HEK293T (cell line): Measurements from ENCODE around the gene COMTD1.

ENCODE experiments used
- CTCF ChIA-PET: fragments of 350-600 bp; formaldehyde crosslinking; extraction: SDS; loops from one replicate; lab custom pipeline; 2021; ENCODE audit warnings: antibody characterized with exemption, inconsistent platforms; lab: Yijun Ruan, JAX
- POLR2A ChIA-PET: fragments of 350-600 bp; formaldehyde crosslinking; extraction: SDS; loops from one replicate; lab custom pipeline; 2020; ENCODE audit warnings: antibody characterized with exemption, inconsistent platforms; lab: Yijun Ruan, JAX
- DNase-seq: peaks from one replicate; pipeline ENCODE4 v3.0.0; 2012; ENCODE audit warnings: mixed read lengths; ENCODE audit errors: extremely low spot score
- ARNT ChIP-seq: fragments of 450-650 bp; IDR thresholded peaks from 2 replicates; pipeline ENCODE4 v1.6.1; 2017; ENCODE audit warnings: mild to moderate bottlenecking
- BHLHE40 ChIP-seq: fragments of 450-650 bp; IDR thresholded peaks from 2 replicates; pipeline ENCODE4 v1.6.1; 2016; ENCODE audit warnings: mild to moderate bottlenecking, moderate library complexity, borderline replicate concordance
- CTBP1 ChIP-seq: fragments of 450-650 bp; IDR thresholded peaks from 2 replicates; pipeline ENCODE4 v1.6.1; 2016; ENCODE audit warnings: borderline replicate concordance
- ELF4 ChIP-seq: fragments of 450-650 bp; IDR thresholded peaks from 2 replicates; pipeline ENCODE4 v1.6.1; 2017; ENCODE audit warnings: antibody characterized with exemption
- FOXA1 ChIP-seq: fragments of 450-650 bp; IDR thresholded peaks from 2 replicates; pipeline ENCODE4 v1.6.1; 2016; ENCODE audit warnings: mild to moderate bottlenecking
- FOXK2 ChIP-seq: fragments of 450-650 bp; IDR thresholded peaks from 2 replicates; pipeline ENCODE4 v1.6.1; 2016; ENCODE audit warnings: mild to moderate bottlenecking
- FOXM1 ChIP-seq: fragments of 450-650 bp; IDR thresholded peaks from 2 replicates; pipeline ENCODE4 v1.6.1; 2017; ENCODE audit warnings: mild to moderate bottlenecking, borderline replicate concordance
- HDGF ChIP-seq: fragments of 450-650 bp; IDR thresholded peaks from 2 replicates; pipeline ENCODE4 v1.6.1; 2017; ENCODE audit warnings: antibody characterized with exemption, borderline replicate concordance
- L3MBTL2 ChIP-seq: fragments of 450-650 bp; conservative IDR thresholded peaks from 2 replicates; pipeline ENCODE4 v1.6.1; 2016; ENCODE audit warnings: mild to moderate bottlenecking
- LEF1 ChIP-seq: fragments of 450-650 bp; IDR thresholded peaks from 2 replicates; pipeline ENCODE4 v1.6.1; 2017; ENCODE audit warnings: mild to moderate bottlenecking, borderline replicate concordance
- NFRKB ChIP-seq: fragments of 450-650 bp; IDR thresholded peaks from 2 replicates; pipeline ENCODE4 v1.6.1; 2016; ENCODE audit warnings: mild to moderate bottlenecking, moderate library complexity
- SP1 ChIP-seq: fragments of 450-650 bp; IDR thresholded peaks from 2 replicates; pipeline ENCODE4 v1.6.1; 2017
- SUZ12 ChIP-seq: fragments of 450-650 bp; IDR thresholded peaks from 2 replicates; pipeline ENCODE4 v1.6.1; 2016; ENCODE audit warnings: mild to moderate bottlenecking
- TARDBP ChIP-seq: fragments of 450-650 bp; IDR thresholded peaks from 2 replicates; pipeline ENCODE4 v1.6.1; 2016
- ZNF384 ChIP-seq: fragments of 450-650 bp; IDR thresholded peaks from 2 replicates; pipeline ENCODE4 v1.6.1; 2016
- TF ChIP-seq, protein P1 (sequence below): fragments of 450-650 bp; IDR thresholded peaks from 2 replicates; pipeline ENCODE4 v1.6.1; 2016

Gene COMTD1

DNA sequence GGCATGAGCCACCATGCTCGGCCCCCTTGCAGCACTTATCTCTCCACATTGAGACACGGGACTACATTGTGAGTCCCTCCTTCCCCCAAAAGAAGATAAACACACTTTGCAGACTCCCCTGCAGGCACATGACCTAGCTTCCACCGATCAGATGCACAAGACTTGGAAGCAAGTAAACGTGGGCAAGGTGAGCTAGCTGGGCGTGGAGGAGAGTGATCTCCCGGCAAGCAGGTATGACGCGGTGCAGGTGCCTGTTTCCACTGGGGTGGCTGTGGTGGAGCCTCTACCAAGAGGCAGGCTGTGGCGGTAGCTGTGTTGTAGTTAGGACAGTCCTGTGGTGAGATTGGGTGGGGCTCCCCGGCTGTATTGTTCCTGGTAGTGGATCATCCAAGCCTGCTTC lies 7.7 kb upstream of the COMTD1 start:
- no peak for DNase-seq
- ChIA-PET POLR2A (interaction anchor here (0.8 kb wide), 1 partner anchor 9 kb away, joined by 3 read pairs; no protein-coding TSS in a partner anchor), CTCF (no interaction called here)
- TF ChIP-seq ELF4, result no peak
- TF ChIP-seq HDGF, result no peak
- no peak for TF ChIP-seq TARDBP
- TF ChIP-seq ZNF384, result no peak
- TF ChIP-seq FOXA1, result no peak
- TF ChIP-seq CTBP1, result no peak
- no peak for TF ChIP-seq SUZ12
- no peak for TF ChIP-seq FOXM1
- TF ChIP-seq NFRKB, result no peak
- TF ChIP-seq SP1, result no peak
- TF ChIP-seq FOXK2, result no peak
- TF ChIP-seq BHLHE40, result no peak
- TF ChIP-seq, protein P1, sequence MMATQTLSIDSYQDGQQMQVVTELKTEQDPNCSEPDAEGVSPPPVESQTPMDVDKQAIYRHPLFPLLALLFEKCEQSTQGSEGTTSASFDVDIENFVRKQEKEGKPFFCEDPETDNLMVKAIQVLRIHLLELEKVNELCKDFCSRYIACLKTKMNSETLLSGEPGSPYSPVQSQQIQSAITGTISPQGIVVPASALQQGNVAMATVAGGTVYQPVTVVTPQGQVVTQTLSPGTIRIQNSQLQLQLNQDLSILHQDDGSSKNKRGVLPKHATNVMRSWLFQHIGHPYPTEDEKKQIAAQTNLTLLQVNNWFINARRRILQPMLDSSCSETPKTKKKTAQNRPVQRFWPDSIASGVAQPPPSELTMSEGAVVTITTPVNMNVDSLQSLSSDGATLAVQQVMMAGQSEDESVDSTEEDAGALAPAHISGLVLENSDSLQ, result no peak

DNA sequence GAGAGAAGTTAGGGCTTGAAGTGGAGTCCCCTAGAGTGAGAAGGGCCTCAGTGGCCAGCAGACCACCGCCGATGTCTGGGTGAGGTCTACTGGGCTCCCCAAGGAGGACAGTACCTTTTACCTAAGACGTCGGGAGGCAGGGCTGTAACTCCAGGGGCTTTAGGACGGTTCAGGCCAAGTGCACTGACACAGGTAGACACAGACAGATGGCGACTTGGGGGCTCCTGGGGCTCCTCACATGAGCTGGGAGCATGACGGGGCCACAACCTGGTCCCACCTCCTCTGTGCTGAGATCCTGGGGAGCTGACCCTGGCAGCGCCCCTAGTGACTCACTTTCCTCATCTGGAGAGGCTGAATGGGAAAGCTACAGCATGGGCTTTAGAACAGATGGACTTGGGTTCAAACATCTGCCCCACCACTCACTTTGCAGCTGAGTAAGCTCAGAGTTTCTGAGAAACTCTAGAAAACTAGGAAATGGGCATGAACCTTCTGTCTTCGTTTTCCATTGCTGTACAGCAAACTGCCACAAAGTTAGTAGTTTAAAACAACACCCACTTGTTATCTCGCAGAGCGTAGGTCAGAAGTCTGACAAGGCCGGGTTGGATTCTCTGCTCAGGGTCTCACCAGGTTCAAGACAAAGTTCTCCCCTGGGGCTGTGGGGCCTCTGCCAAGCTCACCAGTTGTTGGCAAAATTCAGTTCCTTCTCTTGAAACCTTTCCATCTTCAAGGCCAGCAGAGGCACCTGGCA lies 4.7 kb upstream of the COMTD1 start:
- POLR2A ChIA-PET, result interaction anchor here (1.0 kb wide), 1 partner anchor 55 kb away, joined by 5 read pairs; no protein-coding TSS in a partner anchor
- CTCF ChIA-PET, result interaction anchor here (1.1 kb wide), 1 partner anchor 155 kb away, joined by 3 read pairs; no protein-coding TSS in a partner anchor
- no peak for DNase-seq
- TF ChIP-seq HDGF (no peak), L3MBTL2 (no peak), FOXK2 (no peak), ZNF384 (no peak), SP1 (no peak), TARDBP (no peak), CTBP1 (no peak), ARNT (no peak), FOXM1 (no peak), NFRKB (no peak), LEF1 (no peak), FOXA1 (no peak), ELF4 (no peak), SUZ12 (no peak), BHLHE40 (no peak)
- TF ChIP-seq, protein P1, result no peak

DNA sequence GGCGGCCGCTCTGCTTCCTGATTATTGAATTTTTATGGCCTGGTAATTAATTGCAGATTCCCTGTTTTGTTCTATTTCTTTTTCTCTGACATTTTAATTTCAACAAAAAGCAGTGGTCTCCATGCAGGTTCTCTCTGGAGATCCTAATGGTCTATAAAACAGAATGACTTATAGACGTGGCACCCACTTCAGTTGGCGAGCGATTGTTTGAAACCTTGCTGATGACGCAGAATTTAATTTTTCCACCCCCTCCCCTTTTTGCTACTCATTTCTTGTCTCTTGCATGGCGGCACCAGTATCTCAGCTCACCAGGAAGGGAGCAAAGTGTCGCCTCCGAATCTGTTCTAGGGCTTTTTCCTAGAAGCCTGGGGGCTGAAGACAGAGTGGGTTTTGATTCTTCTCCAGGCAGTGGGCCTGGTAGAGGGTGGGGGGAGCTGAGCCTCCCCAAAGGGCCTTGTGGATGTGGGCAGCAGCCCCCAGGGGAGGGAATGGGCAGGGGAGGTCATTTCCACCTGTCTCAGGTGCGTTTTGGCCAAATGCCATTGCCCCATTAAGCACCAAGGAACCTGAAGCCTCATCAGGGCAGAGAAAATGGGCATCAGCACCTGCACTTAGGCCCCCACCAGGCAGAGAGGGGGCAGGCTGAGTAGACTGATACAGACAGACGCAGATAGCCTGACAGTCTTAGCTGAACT lies 3.5 kb upstream of the COMTD1 start:
- no peak for DNase-seq
- CTCF ChIA-PET, result interaction anchor here (0.6 to 1.1 kb wide), 3 partner anchors 138 to 1075 kb away, joined by 3 read pairs; no protein-coding TSS in a partner anchor
- POLR2A ChIA-PET, result interaction anchor here (1.0 kb wide), 1 partner anchor 57 kb away, joined by 5 read pairs; no protein-coding TSS in a partner anchor
- TF ChIP-seq FOXM1 (no peak), TARDBP (no peak), LEF1 (no peak), ZNF384 (no peak), ELF4 (no peak), SUZ12 (no peak), SP1 (no peak), FOXK2 (no peak), NFRKB (no peak), FOXA1 (no peak), BHLHE40 (no peak), ARNT (no peak), CTBP1 (no peak), HDGF (no peak), L3MBTL2 (no peak)
- TF ChIP-seq, protein P1, result no peak

DNA sequence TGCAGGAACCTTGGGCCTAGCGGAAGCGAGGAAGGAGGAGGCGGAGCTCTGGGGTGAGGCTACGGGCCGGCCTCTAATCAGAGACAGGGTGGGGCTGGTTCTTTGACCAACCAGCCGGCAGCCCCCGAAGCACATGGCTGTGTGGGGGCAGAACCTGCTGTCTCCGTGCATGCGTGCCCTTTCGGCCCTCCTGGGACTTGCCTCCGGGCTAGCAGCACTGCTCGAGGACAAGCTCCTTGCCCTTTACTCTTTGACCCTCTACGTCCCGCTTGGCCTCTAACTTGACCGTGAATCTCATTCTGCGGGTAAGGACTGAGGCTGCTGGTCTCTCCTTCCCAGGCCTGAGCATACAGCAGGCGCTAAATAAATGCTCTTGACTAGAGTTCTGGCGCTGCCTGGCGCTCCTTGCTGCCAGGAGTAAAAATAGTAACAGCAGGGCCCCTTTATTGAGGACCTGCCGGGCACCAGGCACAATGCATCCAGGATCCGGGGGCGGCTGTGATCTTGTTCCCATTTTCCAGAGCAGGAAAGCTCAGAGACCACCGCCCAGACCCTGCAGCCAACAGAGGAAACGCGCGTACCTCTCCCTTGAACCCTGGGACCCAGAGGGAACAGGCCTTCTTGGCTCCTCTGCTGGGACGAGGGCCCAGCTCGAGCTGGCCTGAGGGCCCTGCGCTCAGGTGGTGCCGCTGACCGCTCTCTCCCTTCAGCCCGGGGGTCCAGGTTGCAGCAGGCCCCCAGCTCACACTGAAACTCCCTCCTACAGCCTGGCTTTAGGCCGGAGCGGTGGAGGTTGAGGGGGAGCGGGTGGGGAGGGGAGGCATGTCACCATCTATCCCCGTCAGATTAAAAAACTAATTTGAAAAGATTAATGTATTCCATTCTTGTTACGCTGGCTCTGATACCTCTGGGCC lies 2.7 kb upstream of the COMTD1 start:
- POLR2A ChIA-PET, result interaction anchor here (0.7 to 2.7 kb wide), 4 partner anchors 27 to 671 kb away, joined by 3 to 9 read pairs (median 4); partner anchors contain the start of genes VDAC2 and ZNF503
- DNase-seq, result no peak
- TF ChIP-seq ARNT (no peak), CTBP1 (no peak), BHLHE40 (no peak), HDGF (no peak), SP1 (no peak), FOXA1 (no peak), ZNF384 (no peak)
- CTCF ChIA-PET, result interaction anchor here (0.6 to 3.2 kb wide), 3 partner anchors 157 to 1076 kb away, joined by 3 to 13 read pairs (median 3); no protein-coding TSS in a partner anchor
